ENCODE results near the gene YPEL5.
A peak's percentile ranks its signal among the peaks of the same experiment; 100 is the strongest.
"Not testable (repeated sequence)": the region's sequence is repeated elsewhere in the genome, so short reads cannot be mapped to it uniquely, and the experiment has no call there.

YPEL5 gene

GRCh38 chr2:30146337-30147195, at the start of gene YPEL5:
Gene YPEL5, plus strand, starts transcription at chr2:30147007. Its CDS starts 9,645 bp downstream, at chr2:30156652.
- DNase-seq = peak; percentile 100

DNA sequence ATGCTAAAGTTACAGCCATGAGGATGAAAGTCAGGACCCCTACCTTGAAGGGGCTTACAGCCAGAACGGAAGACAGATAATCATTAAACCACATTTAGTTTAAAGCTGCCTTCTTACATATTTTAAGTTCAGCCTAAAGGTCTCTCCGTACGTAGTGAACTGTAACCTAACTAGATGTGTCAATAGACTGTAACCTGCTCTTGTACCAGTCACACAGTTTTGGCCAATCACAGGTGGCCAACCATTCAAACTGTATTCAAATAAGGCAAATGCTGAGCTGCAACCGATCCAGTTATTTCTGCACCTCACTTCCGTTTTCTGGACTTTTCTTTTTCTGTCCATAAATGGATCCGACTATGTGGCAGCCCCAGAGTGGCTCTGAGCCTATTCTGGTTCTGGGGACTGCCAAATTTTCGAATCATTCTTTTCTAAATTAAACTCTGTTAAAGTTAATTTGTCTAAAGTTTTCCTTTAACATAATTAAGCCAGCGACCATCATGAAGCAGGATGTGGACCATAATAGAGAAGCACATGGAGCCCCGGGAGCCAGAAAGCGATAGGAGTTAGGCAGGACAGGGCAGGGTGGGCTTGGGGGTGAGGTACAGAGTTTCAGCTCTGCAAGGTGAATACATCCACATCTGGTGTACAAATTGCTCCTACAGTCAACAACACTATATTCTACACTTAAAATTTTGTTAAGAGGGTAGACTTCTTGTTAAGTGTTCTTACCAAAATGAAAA, 48.4 kb upstream of the YPEL5 start:
- no peak for DNase-seq

DNA sequence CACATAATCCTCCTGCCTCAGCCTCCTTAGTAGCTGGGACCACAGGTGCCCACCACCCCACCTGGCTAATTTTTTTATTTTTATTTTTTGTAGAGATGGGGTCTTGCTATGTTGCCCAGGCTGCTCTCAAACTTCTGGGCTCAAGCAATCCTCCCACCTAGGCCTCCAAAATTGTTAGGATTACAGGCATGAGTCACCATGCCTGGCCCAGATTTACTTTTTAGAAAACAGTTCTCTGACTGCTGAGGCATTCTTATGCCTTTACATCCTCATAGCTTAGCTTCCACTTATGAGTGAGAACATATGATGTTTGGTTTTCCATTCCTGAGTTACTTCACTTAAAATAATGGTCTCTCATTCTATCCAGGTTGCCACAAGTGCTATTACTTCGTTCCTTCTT, 47.4 kb upstream of the YPEL5 start:
- DNase-seq = not testable (repeated sequence)

GRCh38 chr2:30100691-30101090, 46.1 kb upstream of the YPEL5 start:
- DNase-seq = not testable (repeated sequence)

DNA sequence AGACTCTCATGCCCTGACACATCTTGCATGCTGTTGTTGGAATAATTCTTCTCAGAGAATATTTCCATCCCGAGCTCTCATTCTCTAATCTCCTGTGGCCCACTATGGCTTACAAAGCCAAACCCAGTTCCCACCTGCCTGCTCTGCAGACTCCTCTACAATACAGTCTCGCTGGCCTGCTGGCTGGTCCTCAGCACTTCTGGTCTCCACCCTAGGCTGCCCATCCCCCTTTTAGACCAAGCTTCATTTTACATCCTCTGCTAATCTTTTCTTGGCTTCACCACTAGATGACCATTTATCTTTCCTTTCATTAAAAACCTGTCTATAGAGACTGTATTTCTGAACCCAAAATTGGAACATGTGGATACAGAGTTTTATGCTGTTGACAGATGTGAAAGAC, 42.5 kb upstream of the YPEL5 start:
- no peak for DNase-seq

DNA sequence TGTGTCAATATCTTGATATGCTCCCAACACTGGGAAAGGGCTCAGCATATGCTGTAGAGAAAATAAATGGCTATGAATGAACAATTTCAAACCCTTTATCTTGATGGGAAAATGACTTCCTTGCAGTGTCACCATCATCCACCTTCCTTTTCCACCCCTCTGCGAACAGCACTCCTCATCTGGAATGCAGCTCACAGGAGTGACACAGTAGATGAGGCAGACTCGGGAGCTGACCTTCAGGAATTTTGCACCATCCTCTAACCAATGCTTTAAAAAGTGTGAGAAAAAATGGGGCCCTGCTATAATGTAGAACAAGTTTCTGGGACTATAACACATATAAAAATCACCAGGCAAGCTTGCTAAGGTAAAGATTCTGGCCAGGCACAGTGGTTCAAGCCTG, 41.3 kb upstream of the YPEL5 start:
- DNase-seq = no peak

DNA sequence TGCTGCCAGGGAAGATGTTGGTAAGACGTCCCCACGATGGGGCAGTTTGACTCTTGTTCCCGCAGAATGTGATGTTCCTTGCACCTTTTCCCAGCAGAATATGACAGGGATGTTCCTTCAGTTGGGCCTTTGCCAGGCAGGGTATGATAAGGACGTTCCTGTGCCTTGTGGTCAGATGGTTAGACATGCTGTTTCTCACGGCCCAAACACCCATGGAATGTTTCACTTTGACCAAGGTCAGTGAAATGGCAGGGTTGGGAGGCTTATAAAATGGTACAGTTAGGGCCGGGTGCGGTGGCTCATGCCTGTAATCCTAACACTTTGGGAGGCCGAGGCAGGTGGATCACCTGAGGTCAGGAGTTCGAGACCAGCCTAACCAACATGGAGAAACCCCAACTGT, 40.3 kb upstream of the YPEL5 start:
- no peak for DNase-seq

DNA sequence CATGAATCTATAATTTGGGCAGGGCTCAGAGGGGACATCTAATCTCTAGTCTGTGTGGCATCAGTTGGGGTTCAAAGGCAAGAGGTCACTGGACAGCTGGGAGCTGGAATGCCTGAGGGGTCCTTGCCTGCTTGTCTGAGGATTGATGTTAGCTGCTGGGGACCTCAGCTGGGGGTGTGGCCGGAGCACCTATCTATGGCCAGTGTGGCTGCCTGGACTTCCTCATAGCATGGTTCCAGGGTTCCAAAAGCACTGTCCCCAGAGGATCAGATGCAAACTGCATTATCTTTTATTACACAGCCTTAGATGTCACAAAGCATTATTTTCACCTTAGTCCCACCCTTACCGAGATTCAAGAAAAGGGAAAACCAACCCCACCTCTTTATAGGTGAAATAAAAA, 38.6 kb upstream of the YPEL5 start:
- DNase-seq = no peak

GRCh38 chr2:30108851-30109250, 38.0 kb upstream of the YPEL5 start:
- no peak for DNase-seq

GRCh38 chr2:30109856-30110255, 37.0 kb upstream of the YPEL5 start:
- no peak for DNase-seq

- no peak for DNase-seq
Measured at GRCh38 chr2:30110773-30111172, 36.0 kb upstream of the YPEL5 start.

- DNase-seq = not testable (repeated sequence)
Measured at GRCh38 chr2:30111186-30111585, 35.6 kb upstream of the YPEL5 start.

DNA sequence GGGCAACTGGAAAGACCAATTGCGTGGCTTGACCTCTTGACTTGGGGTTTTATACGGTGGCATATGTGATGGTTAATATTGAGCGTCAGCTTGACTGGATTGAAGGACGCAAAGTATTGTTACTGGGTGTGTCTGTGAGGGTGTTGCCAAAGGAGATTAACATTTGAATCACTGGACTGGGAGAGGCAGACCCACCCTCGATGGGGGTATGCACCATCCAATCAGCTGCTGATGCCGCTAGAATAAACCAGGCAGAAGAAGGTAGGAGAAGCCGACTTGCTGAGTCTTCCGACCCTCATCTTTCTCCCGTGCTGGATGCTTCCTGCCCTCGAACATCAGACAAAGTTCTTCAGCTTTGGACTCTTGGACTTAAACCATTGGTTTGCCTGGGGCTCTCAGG, 34.2 kb upstream of the YPEL5 start:
- no peak for DNase-seq

DNA sequence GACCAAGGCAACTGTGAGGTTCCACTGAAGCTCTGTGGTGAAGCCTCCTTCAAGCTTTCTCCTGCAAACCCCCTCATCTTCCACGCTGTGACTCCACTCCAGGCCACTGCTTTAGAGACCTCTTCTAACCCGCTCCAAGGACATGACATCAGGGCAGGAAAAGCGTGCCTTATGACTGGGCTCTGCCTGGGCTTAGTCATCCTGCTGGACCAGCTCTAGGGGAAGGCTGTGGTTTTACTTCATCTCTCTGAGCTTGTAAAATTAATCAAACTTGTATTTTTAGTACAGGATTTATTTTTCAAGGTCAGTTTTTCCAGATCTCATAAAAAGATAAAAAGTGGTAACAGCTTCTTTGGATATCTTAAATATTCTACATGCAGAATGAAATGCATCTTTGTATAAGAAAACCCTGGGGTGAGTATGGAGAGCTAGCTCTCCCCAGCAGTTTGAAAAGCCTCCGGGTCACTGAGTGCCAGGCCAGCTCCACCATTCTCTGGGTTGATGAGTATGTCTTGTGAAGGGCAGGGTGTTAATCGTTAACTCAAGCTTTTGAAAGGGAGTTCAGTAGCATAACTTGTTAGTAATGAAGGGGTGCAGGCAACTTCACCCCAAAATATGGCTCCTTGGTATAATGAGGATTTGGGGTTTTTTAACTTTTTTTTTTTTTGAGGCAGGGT, 33.1 kb upstream of the YPEL5 start:
- no peak for DNase-seq

- peak; percentile 85 for DNase-seq
Measured at GRCh38 chr2:30115141-30115980, 31.4 kb upstream of the YPEL5 start.

DNA sequence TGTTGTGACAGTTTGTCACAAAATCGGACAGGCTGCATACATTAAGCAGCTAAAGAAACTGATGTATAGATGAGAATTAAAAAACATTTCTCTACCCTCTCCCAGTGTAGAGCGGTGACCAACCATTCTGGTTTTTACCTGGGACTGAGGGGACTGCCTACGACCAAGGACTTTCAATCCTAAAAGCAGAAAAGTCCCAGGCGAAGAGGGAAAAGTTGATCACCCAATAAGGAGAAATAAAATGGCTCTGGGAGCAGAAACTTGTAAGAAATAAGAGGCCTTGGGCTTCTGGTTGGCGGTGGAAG, 30.9 kb upstream of the YPEL5 start:
- no peak for DNase-seq

GRCh38 chr2:30122362-30122761, 24.4 kb upstream of the YPEL5 start:
- no peak for DNase-seq

DNA sequence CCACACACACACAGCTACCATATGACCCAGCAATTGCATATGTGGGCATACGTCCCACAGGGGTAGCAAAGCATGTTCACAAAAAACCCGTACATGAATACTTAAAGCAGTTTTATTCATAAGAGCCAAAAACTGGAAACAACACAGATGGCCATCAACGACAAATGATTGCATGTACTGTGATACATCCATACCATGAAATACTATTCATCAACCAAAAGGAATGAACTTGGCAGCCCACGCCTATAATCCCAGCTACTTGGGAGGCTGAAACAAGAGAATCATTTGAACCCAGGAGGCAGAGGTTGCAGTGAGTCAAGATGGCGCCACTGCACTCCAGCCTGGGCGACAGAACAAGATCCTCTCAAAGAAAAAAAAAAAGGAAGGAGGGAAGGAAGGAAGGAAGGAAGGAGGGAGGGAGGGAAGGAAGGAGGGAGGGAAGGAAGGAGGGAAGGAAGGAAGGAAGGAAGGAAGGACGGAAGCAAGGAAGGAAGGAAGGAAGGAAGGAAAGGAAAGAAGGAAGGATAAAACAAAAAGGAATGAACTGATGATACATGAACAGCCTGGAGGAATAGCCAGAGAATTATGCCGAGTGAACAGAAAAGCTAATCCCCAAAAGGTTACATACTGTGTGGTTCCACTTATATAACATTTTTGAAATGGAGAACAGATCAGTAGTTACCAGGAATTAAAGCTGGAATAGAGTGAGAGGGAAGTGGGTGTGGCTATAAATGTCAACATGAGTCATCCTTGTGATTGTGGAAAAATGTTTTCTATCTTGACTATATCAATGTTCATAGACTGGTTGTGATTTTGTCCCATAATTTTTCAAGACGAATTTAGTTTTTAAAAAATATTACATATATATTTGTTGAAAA, 19.6 kb upstream of the YPEL5 start:
- no peak for DNase-seq

DNA sequence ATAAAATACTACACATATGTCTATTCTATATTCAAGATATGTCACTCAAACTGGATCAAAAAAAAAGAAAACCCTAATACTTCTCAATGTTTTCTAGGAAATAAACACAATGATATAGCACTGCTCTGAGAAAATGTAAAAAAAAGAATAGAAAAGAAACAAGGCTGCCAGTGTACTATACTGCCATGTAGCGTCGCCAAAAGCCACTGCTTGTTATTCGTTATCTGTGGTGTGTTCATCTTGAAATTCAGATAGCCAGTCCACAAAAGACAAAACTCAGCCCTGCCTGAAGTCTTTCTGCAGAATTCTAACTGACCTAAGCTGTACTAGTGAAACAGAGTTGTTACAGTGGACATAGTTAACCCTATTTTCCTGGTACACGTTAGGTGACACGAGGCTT, 12.2 kb upstream of the YPEL5 start:
- no peak for DNase-seq

GRCh38 chr2:30135541-30135940, 11.3 kb upstream of the YPEL5 start:
- no peak for DNase-seq

DNA sequence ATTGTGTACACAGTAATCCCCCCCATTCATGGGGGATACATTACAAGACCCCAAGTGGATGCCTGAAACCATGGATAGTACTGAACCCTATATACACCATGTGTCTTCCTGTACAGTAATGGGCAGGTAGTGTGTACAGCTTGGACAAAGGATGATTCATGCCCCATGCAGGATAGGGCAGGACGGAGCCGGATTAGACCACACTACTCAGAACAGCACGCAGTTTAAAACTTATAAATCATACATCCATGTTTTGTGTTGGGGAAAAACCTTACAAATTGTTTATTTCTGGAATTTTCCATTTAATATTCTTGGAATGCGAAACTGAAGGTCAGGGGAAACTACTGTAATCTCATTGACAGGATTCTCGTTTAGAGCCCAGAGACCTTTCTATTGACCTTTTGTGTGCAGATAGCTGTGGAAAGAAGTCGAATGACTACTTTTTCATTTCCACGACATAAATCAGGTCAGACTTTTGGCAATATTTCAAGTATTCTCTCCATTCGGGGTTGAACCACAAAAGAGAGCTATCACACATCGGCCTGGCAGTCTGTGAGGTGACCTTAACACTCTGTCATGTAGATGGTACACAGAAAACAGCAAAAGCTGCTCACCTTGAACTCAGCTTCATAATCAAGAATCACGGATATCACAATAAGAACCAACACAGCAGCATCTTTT, 9.9 kb upstream of the YPEL5 start:
- DNase-seq = no peak

Measured in NCI-H345 (cell line).